ENCODE measurements around the gene IGHMBP2.
"Not testable (repeated sequence)": the region's sequence is repeated elsewhere in the genome, so short reads cannot be mapped to it uniquely, and the experiment has no call there.

Gene IGHMBP2

GRCh38 chr11:68903288-68904247 lies at the start of gene IGHMBP2, which contains the start of gene MRPL21:
IGHMBP2 (plus strand) TSS chr11:68903891; CDS start chr11:68903953, 62 bp downstream.
MRPL21 (minus strand) TSS chr11:68903832; CDS start chr11:68903810, 22 bp downstream.
- peak; percentile 84 for DNase-seq

GRCh38 chr11:68854273-68854958 lies 49.3 kb upstream of the IGHMBP2 start:
- no peak for DNase-seq

- peak; percentile 29 for DNase-seq
Measured at GRCh38 chr11:68855205-68855981, 48.3 kb upstream of the IGHMBP2 start.

- DNase-seq, result not testable (repeated sequence)
Measured at GRCh38 chr11:68856425-68857030, 47.2 kb upstream of the IGHMBP2 start.

- DNase-seq, result no peak
Measured at GRCh38 chr11:68857037-68857586, 46.6 kb upstream of the IGHMBP2 start.

- no peak for DNase-seq
Measured at GRCh38 chr11:68859123-68859522, 44.6 kb upstream of the IGHMBP2 start.

GRCh38 chr11:68862421-68862820 lies 41.3 kb upstream of the IGHMBP2 start:
- DNase-seq, result no peak

GRCh38 chr11:68863553-68864265 lies 40.0 kb upstream of the IGHMBP2 start:
- DNase-seq, result no peak

- no peak for DNase-seq
Measured at GRCh38 chr11:68865241-68865640, 38.5 kb upstream of the IGHMBP2 start.

- no peak for DNase-seq
Measured at GRCh38 chr11:68867066-68867465, 36.6 kb upstream of the IGHMBP2 start.

- DNase-seq, result no peak
Measured at GRCh38 chr11:68868221-68868835, 35.4 kb upstream of the IGHMBP2 start.

GRCh38 chr11:68870470-68870869 lies 33.2 kb upstream of the IGHMBP2 start:
- DNase-seq, result no peak

GRCh38 chr11:68872216-68873003 lies 31.3 kb upstream of the IGHMBP2 start:
- DNase-seq, result no peak

- DNase-seq, result no peak
Measured at GRCh38 chr11:68878022-68878421, 25.7 kb upstream of the IGHMBP2 start.

- DNase-seq, result no peak
Measured at GRCh38 chr11:68880851-68881250, 22.8 kb upstream of the IGHMBP2 start.

- no peak for DNase-seq
Measured at GRCh38 chr11:68881320-68881719, 22.4 kb upstream of the IGHMBP2 start.

GRCh38 chr11:68882391-68882790 lies 21.3 kb upstream of the IGHMBP2 start:
- DNase-seq, result no peak

- DNase-seq, result not testable (repeated sequence)
Measured at GRCh38 chr11:68884827-68885226, 18.9 kb upstream of the IGHMBP2 start.

GRCh38 chr11:68889948-68890446 lies 13.7 kb upstream of the IGHMBP2 start:
- no peak for DNase-seq
